Daoy (cell line): ENCODE results near the gene SNX19. TPM values are rescaled to one million over a fixed set of nuclear protein-coding genes. Genes with fewer than 3 reads are reported as not detected.

Experiments used
- DNase-seq: peaks from one replicate; pipeline ENCODE4 v3.0.0-alpha.2; 2015; ENCODE audit warnings: low read depth
- total RNA-seq: library from RNA; depleted of rRNA; stranded (reverse); fragments of >200 nt; shearing (Covaris generic); gene quantifications from 2 replicates; pipeline ENCODE4 v1.2.3, GENCODE V29; 2014

Gene SNX19
- total RNA-seq, 1 experiment from 2014 or later = 43.3 TPM

GRCh38 chr11:130840679-130841078 lies 75.6 kb downstream of the SNX19 start:
- no peak for DNase-seq

DNA sequence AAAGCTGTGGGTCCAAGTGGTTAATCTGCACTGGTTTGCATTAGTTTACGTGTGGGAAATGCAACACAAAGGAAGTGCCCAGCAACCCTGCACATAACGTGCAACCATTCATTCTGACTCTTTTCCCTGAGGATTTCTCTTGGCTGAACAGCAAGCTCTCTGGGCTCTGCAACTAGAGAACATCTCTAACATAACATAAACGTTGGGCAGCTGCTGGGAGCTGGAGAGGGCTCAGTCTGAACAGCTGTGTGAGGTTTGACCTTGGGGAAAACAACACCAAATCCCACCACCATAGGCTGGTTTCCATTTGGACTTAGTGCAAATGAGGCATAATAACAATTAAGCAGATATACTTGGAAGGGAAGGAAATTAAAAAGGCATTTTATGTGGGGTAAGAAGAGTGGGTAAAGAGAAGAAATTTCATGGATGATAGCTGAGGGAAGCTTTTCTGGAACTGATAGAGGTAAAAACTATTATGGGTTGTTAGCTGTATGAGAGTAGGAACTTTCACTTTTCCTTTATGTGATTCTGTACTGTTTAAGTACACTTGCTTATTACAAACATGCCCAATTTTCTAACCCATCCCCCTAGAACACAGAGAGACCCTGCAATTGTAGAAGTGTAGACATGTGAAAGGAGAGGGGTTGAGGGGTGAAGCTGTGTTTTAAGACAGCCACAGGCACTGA lies 76.2 kb downstream of the SNX19 start:
- DNase-seq = no peak

DNA sequence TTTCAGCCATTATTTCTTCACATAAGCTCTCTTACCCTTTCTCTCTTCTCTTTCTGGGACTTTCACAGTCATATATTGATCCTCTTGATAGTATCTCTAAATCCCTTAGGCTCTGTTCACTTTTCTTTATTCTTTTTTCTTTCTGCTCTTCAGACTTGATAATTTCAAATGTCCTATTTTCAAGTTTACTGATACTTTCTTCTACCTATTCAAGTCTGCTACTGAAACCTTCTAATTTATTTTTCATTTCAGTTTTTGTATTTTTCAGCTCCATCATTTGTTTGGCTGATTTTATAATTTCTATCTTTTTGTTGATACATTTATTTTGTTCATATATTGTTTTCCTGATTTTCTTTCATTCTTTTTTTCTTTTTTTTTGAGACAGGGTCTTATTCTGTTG lies 79.1 kb downstream of the SNX19 start:
- DNase-seq = no peak

DNA sequence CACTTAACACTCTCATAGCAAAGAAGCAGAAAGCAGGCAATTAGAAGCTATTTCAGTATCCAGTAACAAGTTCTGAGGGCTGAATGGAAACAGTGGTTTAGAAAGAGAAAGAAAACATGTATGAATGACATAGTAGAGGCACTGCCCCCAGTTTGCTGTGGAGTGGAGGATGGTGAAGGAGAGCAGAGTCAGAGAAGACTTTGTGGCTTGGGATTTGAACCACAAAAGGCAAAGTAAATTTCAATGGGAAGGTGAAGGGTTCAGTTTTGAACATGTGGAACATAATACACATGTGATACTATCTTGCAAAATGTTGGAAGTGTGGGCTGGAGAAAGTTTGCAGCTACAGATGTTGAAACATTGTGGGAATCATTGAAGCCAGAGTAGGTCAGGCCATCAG lies 81.4 kb downstream of the SNX19 start:
- no peak for DNase-seq

GRCh38 chr11:130832566-130833425 lies 83.5 kb downstream of the SNX19 start:
- peak; percentile 39 for DNase-seq

DNA sequence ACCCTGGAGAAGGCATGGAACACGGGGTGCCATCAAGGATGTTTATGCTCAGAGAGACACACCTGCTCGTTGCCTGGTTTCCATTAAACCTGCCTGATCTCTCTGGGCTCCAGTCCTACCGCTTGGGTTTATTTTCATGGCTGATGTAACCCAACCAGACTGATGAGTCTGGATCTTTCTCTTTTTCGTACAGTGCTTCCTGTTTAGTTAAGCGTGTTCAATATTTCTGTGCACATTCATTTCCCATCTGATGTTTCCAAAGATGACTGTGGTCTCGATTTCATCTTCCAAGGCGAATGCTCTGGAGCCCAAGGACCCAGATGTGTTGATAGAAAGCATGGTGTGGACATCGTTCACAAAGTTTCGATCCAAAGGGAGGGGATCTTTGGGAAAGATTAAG lies 84.3 kb downstream of the SNX19 start:
- no peak for DNase-seq

GRCh38 chr11:130831506-130831905 lies 84.8 kb downstream of the SNX19 start:
- DNase-seq = peak; percentile 65

GRCh38 chr11:130830566-130830965 lies 85.7 kb downstream of the SNX19 start:
- no peak for DNase-seq

DNA sequence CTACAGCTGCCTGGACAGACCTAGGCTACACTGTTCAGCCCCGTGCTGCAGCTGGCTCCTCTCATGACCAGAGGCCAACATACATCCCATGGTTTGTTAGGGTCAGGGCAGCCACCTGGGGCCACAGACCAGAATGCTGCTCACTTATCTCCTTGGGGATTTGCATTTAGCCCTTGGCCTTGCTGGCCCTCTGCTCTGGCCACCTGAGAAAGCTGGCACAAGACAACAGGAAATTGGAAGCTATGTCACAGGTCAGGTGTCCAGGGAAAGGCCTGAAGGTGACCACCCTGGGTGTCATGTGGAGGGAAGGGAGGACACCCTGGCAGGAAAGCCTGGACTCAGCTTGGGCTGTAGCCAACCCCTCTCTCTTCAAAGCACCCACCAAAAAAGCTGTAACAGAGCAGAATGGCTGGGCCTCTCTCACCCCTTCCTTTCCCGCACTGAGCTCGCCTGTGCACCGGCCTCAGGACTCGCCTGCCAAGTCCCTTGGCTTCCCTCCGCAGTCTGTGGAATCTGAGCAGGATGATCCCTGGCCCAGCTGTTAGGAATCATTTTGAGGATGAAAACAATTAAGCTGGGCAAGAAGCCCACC lies 86.3 kb downstream of the SNX19 start:
- no peak for DNase-seq

DNA sequence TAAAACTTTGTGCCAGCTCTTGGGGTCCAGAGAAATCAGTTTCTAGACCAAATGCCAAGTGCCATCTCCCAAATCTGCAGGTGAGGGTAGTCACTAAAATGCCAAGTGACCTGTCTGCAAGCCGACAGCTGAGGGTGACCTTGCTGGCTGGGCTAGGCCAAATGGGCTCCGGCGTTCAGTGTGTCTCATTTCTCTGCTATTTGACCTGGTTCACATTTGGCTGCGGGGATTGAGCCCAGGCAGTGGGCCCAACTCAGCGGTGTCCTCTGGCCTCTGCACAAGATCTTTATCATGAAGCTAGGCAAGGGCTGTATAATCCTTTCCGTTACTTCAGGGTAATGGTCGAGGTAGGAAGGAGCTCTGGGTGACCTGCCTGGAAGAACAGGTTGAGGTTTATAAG lies 87.5 kb downstream of the SNX19 start:
- no peak for DNase-seq

DNA sequence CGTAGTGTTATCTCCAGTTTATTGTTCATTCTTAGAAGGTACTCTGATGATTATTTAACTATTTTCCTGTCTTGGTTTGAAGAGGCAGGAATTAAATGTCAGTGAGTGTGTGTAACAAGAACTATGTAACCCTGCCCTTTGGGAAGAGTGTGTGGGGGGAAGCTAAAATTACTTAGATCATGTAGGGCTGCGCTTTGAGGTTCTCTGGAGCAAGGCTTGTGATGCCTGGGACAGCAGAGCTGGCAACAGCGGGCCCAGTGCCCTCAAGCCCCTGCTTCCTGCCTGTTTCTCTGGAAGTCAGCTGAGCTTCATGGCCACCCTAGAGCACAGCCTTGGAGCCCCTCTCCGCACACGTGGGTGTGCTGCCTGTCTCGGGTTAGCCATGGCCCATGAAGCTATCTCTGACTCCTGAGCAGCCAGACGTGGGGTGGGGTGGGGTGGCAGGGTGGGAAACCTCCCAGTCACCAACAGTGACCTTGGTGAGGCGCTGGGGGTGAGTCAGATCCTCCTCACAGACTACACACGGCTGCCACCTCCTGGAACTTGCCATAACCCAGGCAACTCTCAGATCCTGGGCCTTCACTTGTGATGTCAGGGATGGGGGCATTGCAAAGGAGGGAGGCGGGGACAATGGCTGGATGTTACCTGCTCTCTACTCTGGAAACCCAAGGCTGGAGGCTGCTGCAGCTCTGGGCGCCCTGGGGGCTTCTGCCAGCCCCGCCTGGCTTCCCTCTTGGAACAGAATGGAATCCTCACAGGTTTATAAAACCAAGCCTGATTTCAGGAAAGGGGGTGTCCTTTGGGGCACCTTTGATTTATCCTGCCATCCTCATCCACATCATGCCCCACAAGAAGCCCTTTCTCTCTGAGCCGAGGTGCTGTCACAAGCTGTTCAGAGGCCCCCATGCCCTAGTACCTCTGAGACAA lies 88.6 kb downstream of the SNX19 start:
- DNase-seq = peak; percentile 91

DNA sequence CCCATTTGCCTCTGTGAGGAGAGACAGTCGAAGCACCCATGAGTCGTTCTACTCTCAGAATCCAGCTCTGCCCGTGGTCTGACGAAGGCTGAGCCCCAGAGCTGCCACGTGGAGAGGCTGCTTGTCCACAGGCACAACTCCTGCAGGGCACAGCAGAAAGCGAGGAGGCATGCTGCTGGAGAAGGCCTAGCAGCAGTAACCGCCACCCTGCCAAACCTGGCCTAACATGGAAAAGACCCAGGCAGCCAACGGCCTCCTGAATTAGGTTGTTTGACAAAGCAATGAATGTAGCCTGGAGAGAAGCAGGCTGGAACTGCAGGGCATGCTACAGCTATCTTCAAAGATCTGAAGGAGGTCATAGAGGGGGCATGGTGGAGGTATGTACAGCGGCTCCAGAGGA lies 89.7 kb downstream of the SNX19 start:
- DNase-seq = no peak

DNA sequence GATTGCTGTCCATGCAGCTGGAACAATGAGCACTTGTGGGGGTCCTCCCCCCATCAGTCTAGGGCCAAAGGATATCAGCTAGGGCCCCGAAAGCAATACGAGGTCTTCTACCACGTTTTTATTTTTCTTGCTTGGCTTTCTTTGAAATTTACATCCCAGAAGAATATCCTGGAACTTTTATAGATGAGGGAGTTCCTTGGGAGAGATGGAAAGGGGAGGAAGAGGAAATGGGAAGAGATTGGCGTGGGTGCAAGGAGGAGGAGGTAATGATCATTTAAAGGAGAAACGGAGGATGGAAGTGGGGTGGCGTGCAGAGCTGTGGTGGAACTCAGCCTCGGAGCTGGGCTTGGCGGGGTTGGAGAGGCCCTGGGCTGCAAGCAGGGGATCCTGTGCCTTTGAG lies 90.3 kb downstream of the SNX19 start:
- DNase-seq = no peak

DNA sequence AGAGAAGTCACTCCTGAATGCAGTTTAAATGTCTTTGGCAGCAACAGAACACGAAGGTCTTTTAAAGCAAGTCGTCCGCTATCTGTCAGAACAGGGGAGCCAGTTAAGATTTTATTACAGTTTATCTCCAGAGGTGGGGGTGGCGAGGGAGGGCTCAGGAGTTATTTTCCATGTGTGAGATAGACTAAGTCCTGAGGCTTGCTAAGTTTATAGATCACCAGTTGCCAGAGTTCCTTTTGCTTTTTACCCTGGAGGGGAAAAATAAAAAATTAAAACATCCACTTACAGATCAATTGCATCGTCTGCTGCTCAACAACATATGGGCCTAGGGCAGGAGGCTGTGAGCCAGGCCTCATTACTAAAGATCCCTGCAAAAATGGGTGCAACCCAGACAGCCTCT lies 90.7 kb downstream of the SNX19 start:
- DNase-seq = no peak
